Cardiac muscle cell (in vitro differentiated cells and primary cell): ENCODE measurements around the gene ATP4A. TPM values are rescaled to one million over a fixed set of nuclear protein-coding genes. Genes with fewer than 3 reads are reported as not detected.

Source experiments
- DNase-seq, 2 donors: peaks; one replicate each; pipeline versions ENCODE4 v3.0.0 to v3.0.0-alpha.2; 2010 to 2017; ENCODE audit warnings: low read depth in 1 of 2, low spot score in 1 of 2
- H3K27ac ChIP-seq: fragments of 200-600 bp; sonication (generic); 2 replicates; pipeline ENCODE4 v1.5.1; 2016
- H3K27me3 ChIP-seq: fragments of 200-600 bp; sonication (generic); 2 replicates; pipeline ENCODE4 v1.6.0; 2016; ENCODE audit warnings: control low read depth
- H3K36me3 ChIP-seq: fragments of 200-600 bp; sonication (generic); 2 replicates; pipeline ENCODE4 v1.5.1; 2016; ENCODE audit warnings: control low read depth
- H3K4me1 ChIP-seq: fragments of 200-600 bp; sonication (generic); 2 replicates; pipeline ENCODE4 v1.8.1; 2017; ENCODE audit warnings: low read depth, mild to moderate bottlenecking, mixed run types
- H3K4me3 ChIP-seq: fragments of 200-600 bp; sonication (generic); 2 replicates; pipeline ENCODE4 v1.5.1; 2016; ENCODE audit warnings: mild to moderate bottlenecking
- H3K9me3 ChIP-seq: fragments of 200-600 bp; sonication (generic); 2 replicates; pipeline ENCODE4 v1.5.1; 2017; ENCODE audit warnings: low read depth, mild to moderate bottlenecking, control low read depth
- CTCF ChIP-seq: IDR thresholded peaks from 2 replicates; pipeline ENCODE4 v1.5.1; 2012; ENCODE audit warnings: low read depth, mild to moderate bottlenecking, low read length
- polyA plus RNA-seq: library from polyadenylated mRNA; unstranded; fragments of >200 nt; fragmentation: Nextera tagmentation; extraction: Ambion mirVana; gene quantifications from 2 replicates; pipeline ENCODE4 v1.2.1, GENCODE V29; 2016
- total RNA-seq: library from RNA; depleted of rRNA; stranded (reverse); fragments of >200 nt; gene quantifications from 2 replicates; pipeline ENCODE4 v1.2.3, GENCODE V29; 2016

ATP4A gene
- total and polyA plus RNA-seq, 2 experiments from 2014 or later: 0.10 to 0.74 TPM

GRCh38 chr19:35592226-35592625, 28.8 kb upstream of the ATP4A start:
- DNase-seq: peak; percentile 66 to 71

DNA sequence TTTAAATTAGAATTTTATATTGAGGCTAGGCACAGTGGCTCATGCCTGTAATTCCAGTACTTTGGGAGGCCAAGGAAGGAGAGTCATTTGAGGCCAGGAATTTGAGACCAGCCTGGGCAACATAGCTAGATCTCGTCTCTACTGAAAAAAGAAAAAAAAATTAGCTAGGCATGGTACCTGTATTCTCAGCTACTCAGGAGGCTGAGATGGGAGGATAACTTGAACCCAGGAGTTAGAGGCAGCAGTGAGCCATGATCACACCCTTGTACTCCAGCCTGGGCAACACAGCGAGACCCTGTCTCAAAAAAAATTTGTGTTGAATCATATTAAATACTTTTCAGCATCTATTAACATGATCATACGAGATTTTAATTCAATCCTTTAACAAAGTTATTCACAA, 27.4 kb upstream of the ATP4A start:
- DNase-seq: no peak
- no peak overlapping the region for H3K27ac ChIP-seq
- no peaks in the 10 kb centered on the region for H3K36me3 ChIP-seq
- no peaks in the 10 kb centered on the region for H3K9me3 ChIP-seq
- H3K27me3 ChIP-seq: no peaks in the 10 kb centered on the region
- no peak overlapping the region for H3K4me3 ChIP-seq
- no peak for TF ChIP-seq CTCF
- no peaks in the 10 kb centered on the region for H3K4me1 ChIP-seq

More at GRCh38 chr19:35592226-35592625, 28.8 kb upstream of the ATP4A start:
- Histone ChIP-seq H3K4me3 (no peak overlapping the region), H3K27me3 (no peaks in the 10 kb centered on the region), H3K4me1 (no peaks in the 10 kb centered on the region), H3K9me3 (no peaks in the 10 kb centered on the region), H3K36me3 (no peaks in the 10 kb centered on the region), H3K27ac (no peak overlapping the region)
- peak; percentile 67 for TF ChIP-seq CTCF

DNA sequence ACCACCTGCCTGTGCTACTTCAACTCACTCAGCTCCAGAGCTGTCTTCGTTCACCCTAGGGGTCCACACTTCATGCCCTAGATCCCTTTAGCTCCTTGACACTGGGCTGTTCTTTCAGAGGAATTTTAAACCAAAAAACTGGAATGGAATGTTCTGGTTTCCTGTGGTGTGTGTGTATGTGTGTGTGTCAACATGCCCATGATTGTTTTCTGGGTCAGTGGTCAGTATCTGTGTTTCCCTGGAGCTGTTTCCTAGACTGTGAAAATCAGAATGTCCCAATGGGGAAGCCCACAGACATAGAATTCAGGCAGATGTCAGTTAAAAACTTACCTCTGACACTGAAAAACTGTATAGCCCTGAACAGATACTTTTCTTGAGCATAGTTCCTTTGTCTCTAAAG, 23.9 kb upstream of the ATP4A start:
- H3K4me1 ChIP-seq: no peaks in the 10 kb centered on the region
- no peaks in the 10 kb centered on the region for H3K9me3 ChIP-seq
- peak in 1 of 2 donors; percentile 62 for DNase-seq

DNA sequence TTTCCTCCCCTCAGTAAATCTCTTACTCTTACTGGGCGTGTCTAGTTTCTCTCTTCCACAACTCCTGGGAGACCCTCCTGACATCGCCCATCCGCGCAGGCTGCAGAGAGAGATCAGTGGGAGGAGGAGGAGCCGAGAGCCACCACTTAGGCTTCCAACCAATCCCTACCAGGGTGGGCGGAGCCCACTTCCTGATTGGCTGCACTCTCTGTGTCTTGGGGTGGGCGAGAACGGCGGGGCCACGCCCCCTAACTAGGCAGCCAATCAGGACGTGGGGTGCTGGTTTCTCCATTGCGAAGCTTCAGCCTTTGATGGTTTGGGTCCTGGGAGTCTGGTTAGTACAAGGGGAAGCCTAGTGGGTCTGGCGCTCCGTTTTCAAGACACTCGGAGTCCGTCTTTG, 22.4 kb upstream of the ATP4A start, which contains the start of gene PMIS2:
Gene PMIS2 (plus strand): TSS at position 326 of the 400 bp plus-strand sequence. CDS start 87 bp downstream, outside the sequence.
- Histone ChIP-seq H3K9me3 (no peaks in the 10 kb centered on the region), H3K27ac (no peak within 1 kb of the TSS), H3K27me3 (peaks cover 6% of the 10 kb centered on the region), H3K36me3 (no peaks in the 10 kb centered on the region), H3K4me3 (no peak within 1 kb of the TSS), H3K4me1 (no peaks in the 10 kb centered on the region)
- TF ChIP-seq CTCF: no peak
- DNase-seq: no peak

More for the DNA sequence above, 23.9 kb upstream of the ATP4A start:
- Histone ChIP-seq H3K36me3 (no peaks in the 10 kb centered on the region), H3K27me3 (peaks cover 6% of the 10 kb centered on the region), H3K27ac (no peak overlapping the region), H3K4me3 (no peak overlapping the region)
- TF ChIP-seq CTCF: no peak

- Histone ChIP-seq H3K4me1 (no peaks in the 10 kb centered on the region), H3K36me3 (no peaks in the 10 kb centered on the region), H3K27me3 (peaks cover 6% of the 10 kb centered on the region), H3K4me3 (no peak overlapping the region), H3K27ac (no peak overlapping the region), H3K9me3 (no peaks in the 10 kb centered on the region)
- DNase-seq: no peak
- no peak for TF ChIP-seq CTCF
Measured at GRCh38 chr19:35582760-35583159, 19.3 kb upstream of the ATP4A start.

DNA sequence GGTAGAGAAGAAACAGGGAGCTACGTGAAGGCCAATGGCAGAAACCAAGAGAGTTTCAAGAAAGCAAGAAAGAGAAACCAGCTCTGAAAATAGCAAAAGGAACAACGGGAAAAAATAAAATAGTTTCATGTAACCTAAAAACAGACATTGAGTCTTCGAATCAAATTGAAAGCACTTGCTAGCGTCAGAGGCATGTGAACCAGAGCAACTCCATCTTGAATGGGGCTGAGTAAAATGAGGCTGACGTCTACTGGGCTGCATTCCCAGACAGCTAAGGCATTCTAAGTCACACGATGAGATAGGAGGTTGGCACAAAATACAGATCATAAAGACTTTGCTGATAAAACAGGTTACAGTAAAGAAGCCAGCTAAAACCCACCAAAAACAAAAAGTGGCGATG, 15.2 kb upstream of the ATP4A start:
- Histone ChIP-seq H3K36me3 (no peaks in the 10 kb centered on the region), H3K4me3 (no peak overlapping the region), H3K9me3 (no peaks in the 10 kb centered on the region), H3K27me3 (no peaks in the 10 kb centered on the region), H3K27ac (no peak overlapping the region), H3K4me1 (no peaks in the 10 kb centered on the region)
- DNase-seq: no peak
- no peak for TF ChIP-seq CTCF
